T-helper 2 cell treated with Interferon-gamma antibody and Interleukin-4, amounts not matched to agents 100 ng/mL and 5 ng/mL, for 36 hours (primary cell): ENCODE measurements around the gene FADS2. TPM values are rescaled to one million over a fixed set of nuclear protein-coding genes. Genes with fewer than 3 reads are reported as not detected.
"Not testable (repeated sequence)": the region's sequence is repeated elsewhere in the genome, so short reads cannot be mapped to it uniquely, and the experiment has no call there.

Source experiments
- intact Hi-C: fragments of 100-400 bp; cut with micrococcal nuclease; formaldehyde crosslinking; loops from one replicate; pipeline ENCODE4 v1.15.1; 2023
- total RNA-seq: library from RNA; stranded (reverse); gene quantifications from 2 replicates; pipeline ENCODE4 v1.2.3, GENCODE V29; 2022

Gene FADS2
- total RNA-seq, 1 donor from 2014 or later: 268 TPM

DNA sequence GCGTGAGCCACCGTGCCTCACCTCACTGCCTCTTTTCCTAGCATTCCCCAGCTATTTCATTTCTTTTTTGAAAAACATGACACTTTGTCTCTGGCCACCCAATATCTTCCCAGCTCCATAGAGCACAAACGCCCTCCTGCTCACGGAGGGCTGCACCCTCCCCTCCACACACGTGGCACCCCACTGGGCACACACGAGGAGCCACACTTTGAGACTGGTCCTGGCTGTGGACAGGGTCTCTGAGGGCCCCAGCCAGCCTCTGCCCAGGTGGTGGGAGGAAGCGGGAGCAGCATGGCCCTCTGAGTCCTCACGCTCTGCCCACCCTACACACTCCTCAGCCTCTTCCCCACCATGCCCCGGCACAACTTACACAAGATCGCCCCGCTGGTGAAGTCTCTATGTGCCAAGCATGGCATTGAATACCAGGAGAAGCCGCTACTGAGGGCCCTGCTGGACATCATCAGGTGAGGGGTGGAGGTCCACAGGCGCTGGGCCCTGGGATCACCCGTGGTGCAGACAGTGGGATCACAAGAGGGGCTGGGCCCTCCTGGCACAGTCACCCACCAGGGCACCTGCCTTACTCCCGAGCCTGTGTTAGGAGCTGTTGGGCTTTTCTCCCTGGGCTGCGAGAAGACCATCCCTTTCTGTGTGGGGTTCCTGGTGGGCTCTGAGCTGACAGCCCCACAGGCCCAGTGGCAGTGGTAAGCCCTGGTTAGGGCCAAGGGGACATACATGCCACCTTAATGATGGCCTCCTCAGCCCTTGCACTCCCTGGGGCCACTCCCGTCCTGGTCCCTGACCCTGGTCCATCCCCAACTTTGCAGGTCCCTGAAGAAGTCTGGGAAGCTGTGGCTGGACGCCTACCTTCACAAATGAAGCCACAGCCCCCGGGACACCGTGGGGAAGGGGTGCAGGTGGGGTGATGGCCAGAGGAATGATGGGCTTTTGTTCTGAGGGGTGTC lies 37.0 kb downstream of the FADS2 start:
- intact Hi-C loops: no loop called here

GRCh38 chr11:61866231-61866957 lies 38.3 kb downstream of the FADS2 start:
- intact Hi-C loops: no loop called here

DNA sequence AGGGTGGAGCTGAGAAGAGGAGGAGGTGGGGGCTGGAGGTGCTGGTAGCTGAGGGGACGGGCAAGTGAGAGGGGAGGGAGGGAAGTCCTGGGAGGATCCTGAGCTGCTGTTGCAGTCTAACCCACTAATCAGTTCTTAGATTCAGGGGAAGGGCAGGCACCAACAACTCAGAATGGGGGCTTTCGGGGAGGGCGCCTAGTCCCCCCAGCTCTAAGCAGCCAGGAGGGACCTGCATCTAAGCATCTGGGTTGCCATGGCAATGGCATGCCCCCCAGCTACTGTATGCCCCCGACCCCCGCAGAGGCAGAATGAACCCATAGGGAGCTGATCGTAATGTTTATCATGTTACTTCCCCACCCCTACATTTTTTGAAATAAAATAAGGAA lies 38.9 kb downstream of the FADS2 start:
- intact Hi-C loops: no loop called here

DNA sequence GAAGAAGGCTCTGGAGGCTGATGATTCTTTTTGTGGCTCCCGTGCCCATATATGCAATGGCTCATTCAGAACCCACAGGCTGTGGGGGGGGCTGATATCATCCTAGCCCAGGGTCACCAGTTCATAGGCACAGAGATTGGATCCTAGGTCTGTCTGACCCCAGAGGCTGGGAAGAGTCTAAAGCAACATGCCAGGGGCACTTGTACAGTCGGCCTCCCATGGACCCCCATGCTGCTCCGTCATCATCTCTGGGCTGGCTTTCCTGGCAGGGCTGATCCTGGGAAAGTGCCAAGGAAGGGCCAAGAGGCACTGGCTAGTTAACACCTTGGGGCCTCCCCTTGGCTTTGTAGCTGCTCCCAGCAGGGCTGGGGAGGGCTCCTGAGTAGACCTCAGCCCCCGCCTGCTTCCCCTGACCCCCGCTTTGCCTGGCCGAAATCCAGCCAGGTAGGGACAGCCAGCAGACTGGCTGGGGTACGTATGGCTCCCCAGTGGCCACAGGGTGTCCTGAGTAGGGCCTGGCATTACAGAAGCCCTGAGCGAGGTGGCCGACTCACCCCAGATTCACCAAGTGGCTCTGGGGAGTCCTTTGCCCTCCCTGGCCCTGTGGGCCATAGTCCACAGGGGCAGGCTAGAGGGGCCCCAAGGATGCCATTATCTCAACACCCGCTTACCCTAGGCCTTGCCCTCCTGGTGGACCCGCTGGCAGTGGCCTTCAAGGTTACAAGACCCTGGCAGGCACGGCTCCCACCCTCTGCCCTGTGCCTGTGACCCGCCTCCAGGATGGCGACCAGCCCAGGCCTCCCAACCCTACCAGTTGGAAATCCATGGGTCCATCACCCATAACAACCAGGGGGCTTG lies 40.7 kb downstream of the FADS2 start:
- intact Hi-C loops: no loop called here

GRCh38 chr11:61869429-61869707 lies 41.3 kb downstream of the FADS2 start:
- intact Hi-C loops: no loop called here

DNA sequence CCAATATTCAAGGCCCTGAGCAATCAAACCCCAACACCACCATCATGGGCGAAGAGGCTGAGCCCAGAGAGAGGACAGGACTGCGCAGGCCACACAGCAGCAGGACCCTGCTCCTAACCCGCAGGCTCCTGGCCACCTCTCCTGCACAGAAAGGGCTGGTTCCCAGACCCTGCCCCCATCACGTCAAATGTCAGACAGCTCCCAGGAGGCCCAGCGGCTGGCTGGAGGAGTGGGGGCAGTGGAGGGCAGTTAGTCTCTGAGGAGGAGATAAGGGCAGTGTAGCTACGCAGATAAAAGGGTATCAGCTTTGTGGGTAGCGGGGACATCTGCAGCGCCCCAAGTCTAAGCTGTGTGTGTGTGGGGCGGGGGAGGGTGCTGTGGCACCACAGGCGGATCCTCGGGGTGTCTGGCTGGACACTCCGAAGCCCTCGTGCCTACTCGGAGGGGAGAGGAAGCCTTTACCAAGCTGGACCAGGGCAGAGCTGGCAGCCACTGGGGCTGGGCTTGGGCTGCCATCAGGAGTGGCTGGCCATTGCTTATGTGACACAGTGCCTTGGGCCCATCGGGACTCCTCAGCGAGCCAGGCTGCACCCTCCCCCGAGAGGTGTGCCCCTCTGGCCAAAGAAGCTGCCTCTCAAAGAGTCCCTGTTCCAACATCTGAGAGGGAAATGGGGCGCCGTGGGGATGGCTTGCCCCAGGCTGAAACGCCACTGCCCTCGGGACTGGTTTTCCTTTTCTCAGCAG lies 41.8 kb downstream of the FADS2 start:
- intact Hi-C loops: loop anchor here (2.0 kb wide), 1 partner anchor 77 kb away; no protein-coding TSS in a partner anchor

GRCh38 chr11:61870541-61871031 lies 42.5 kb downstream of the FADS2 start:
- intact Hi-C loops: loop anchor here (1.0 to 2.0 kb wide), 3 partner anchors 21 to 238 kb away; partner anchors contain the start of gene FADS3

- intact Hi-C loops: loop anchor here (1.0 to 2.0 kb wide), 3 partner anchors 20 to 237 kb away; partner anchors contain the start of gene FADS3
These were observed 43.1 kb downstream of the FADS2 start for GRCh38 chr11:61871158-61871597.

DNA sequence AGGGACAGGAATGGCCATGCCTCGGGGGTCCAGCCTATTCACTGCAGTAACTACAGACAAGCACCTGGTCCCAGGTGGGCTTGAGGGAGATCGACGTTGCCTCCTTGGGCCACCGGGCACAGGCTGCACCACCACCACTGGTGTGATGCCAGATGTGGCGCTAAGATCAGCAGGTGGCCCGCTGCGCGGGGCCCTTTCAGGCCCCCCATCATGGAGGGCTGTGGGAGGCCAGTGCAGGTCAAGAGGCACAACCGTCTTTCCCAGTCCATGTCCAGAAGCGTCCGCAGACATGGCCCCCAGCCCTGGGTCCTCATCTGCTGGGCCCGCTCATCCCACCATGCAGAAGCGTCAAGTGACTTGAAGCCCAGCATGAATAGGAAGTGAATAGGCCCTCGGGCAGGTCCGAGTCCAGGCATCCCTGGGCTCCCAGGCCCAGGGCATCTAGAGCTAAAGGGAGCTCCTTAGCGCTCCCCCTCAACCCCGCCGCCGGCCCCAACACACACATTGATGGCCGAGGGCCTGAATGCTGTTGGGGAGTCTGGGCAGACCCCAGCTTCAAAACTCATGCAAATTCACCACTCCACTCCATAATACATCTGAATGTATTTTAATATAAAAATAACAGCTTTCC lies 45.0 kb downstream of the FADS2 start:
- intact Hi-C loops: no loop called here

DNA sequence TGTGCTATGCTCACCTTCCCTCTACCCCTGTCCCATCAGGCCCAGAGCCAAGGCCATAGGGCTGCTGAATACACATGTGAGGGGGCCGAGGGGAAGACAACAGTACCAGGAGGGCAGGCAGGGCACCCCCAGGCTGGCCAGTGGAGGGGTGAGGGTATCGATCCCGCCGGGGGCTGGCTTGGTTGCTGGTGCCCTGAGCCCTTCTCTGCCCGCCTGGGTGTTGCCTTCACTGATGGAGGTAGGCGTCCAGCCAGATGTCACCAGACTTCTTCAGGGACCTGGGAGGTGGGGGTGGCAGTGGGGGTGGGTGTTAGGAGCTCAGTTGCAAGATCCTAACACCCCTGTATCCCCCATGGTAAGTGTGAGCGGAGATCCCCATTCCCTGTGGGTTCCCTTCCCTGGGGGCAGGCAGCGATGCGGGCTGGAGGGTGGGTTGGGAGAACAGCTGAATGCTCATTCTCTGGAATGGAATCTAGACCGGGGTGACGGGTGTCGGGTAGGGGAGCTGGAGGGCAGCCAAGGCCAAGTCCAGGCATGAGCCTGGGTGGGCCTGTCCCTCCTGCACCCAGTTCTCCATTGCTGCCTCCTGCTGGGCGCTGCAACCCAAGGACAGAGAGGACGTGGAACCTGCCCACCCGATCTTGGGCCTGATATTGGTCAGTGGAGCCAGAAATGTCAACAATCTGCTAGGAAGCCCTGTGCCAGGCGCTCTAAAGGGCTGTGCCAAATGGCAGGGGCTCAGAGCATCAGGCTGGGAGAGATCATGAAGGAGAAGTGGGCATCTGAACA lies 45.7 kb downstream of the FADS2 start:
- intact Hi-C loops: no loop called here

GRCh38 chr11:61874377-61874809 lies 46.3 kb downstream of the FADS2 start:
- intact Hi-C loops: no loop called here

- intact Hi-C loops: no loop called here
These were observed 46.8 kb downstream of the FADS2 start for GRCh38 chr11:61874853-61875252.

DNA sequence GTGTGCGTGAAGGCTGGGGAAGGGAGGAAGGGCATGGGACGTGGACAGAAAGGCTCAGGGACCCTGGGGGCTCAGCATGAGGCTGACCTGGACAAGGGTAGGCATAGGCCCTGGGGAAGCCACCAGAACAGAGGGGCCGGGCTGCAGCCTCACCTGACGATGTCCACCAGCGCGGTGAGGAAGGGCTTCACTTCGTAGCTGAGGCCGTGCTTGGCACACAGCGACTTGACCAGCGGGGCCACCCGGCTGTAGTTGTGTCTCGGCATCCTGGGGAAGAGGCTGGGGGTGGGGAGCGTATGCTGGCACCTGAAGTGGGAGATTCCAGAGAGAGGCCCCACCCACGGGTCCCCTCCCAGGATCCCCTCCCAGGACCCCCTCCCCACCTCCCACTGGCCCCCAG lies 47.6 kb downstream of the FADS2 start:
- intact Hi-C loops: no loop called here

GRCh38 chr11:61879152-61879551 lies 51.1 kb downstream of the FADS2 start:
- intact Hi-C loops: no loop called here

GRCh38 chr11:61880031-61880430 lies 51.9 kb downstream of the FADS2 start:
- intact Hi-C loops: no loop called here

GRCh38 chr11:61880454-61880853 lies 52.4 kb downstream of the FADS2 start:
- intact Hi-C loops: no loop called here

DNA sequence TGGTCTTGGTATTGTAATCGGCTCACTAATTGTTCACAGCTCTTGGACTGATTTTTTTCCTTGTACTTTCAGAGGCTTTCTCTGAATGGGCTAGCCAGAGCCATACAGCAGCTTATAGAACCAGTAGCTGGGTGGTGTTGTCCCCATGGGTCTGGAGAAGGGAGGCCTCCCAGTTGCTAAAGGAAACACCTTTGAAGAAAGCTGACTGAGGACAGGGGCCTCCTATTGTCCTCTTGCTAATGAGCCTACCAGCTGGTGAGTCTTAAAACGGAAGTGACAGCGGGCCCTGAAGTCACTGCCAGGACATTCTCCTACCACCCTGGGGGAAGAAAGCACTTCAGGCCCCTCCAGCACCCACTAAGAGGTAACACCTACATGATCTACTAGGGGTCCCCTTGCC lies 53.3 kb downstream of the FADS2 start:
- intact Hi-C loops: no loop called here

DNA sequence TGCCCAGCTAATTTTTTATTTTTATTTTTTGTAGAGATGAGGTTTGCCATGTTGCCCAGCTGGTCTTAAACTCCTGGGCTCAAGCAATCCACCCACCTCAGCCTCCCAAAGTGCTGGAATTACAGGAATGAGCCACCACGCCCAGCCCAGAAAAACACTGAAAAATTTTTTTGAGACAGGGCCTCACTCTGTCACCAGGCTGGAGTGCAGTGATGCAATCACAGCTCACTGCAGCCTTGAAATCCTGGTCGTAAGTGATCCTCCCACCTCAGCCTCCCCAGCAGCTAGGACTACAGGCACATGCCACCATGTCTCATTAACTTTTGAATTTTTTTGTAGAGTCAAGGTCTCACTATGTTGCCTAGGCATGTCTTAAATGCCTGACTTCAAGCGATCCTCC lies 54.2 kb downstream of the FADS2 start:
- intact Hi-C loops: not testable (repeated sequence)

GRCh38 chr11:61882879-61883278 lies 54.8 kb downstream of the FADS2 start:
- intact Hi-C loops: no loop called here
